IMR-90 (cell line): Measurements from ENCODE around the gene RAB33B. TPM values are rescaled to one million over a fixed set of nuclear protein-coding genes. Genes with fewer than 3 reads are reported as not detected.

Experiments used
- ATAC-seq: fragments of 200-7000 bp; cut with Tn5 transposase; 2 replicates; pipeline ENCODE4 v1.9.1; 2020; ENCODE audit warnings: low read depth, mild to moderate bottlenecking, moderate library complexity
- BruUV-seq: library from RNA; stranded (reverse); fragments of 400-500 nt; replicated peaks from 2 replicates; lab custom pipeline; 2021; lab: Mats Ljungman, UMichigan
- CTCF ChIA-PET: fragments of 300-600 bp; formaldehyde crosslinking; extraction: SDS; loops from one replicate; lab custom pipeline; 2021; ENCODE audit warnings: antibody characterized with exemption; lab: Yijun Ruan, JAX
- POLR2A ChIA-PET: fragments of 300-600 bp; sonication (Branson Sonifier 250); formaldehyde crosslinking; loops from one replicate; lab custom pipeline; 2022; ENCODE audit warnings: antibody characterized with exemption; ENCODE audit not compliant: unreplicated experiment; lab: Charles Lee
- DNase-seq: peaks from one replicate; pipeline ENCODE4 v3.0.0; 2013
- H2AFZ ChIP-seq: replicated peaks from 2 replicates; pipeline ENCODE3; 2013; ENCODE audit warnings: low read length, mild to moderate bottlenecking; ENCODE audit not compliant: poor library complexity
- H2AK5ac ChIP-seq: 2 replicates; pipeline ENCODE4 v1.6.1; 2013; ENCODE audit warnings: low read depth, low read length, inconsistent platforms
- H2AK9ac ChIP-seq: replicated peaks from 2 replicates; pipeline ENCODE3; 2013; ENCODE audit warnings: mild to moderate bottlenecking, low read depth, low read length, moderate library complexity; ENCODE audit not compliant: poor library complexity
- H2BK120ac ChIP-seq: 2 replicates; pipeline ENCODE4 v1.6.1; 2013; ENCODE audit warnings: low read depth, low read length, inconsistent platforms
- H2BK15ac ChIP-seq: 3 replicates; pipeline ENCODE4 v1.6.1; 2013; ENCODE audit warnings: low read depth, low read length, inconsistent platforms
- H2BK20ac ChIP-seq: 2 replicates; pipeline ENCODE4 v1.6.1; 2013; ENCODE audit warnings: low read depth, mild to moderate bottlenecking, inconsistent platforms, low read length, moderate library complexity
- H2BK5ac ChIP-seq: 2 replicates; pipeline ENCODE4 v1.6.1; 2013; ENCODE audit warnings: mild to moderate bottlenecking, low read depth, low read length, inconsistent platforms; ENCODE audit not compliant: poor library complexity, severe bottlenecking
- H3K14ac ChIP-seq: replicated peaks from 2 replicates; pipeline ENCODE4 v1.6.1; 2013; ENCODE audit warnings: low read depth, low read length, inconsistent platforms
- H3K18ac ChIP-seq: 2 replicates; pipeline ENCODE4 v1.6.1; 2013; ENCODE audit warnings: low read depth, low read length, control low read depth
- H3K23ac ChIP-seq: 2 replicates; pipeline ENCODE4 v1.6.1; 2013; ENCODE audit warnings: low read depth, low read length, inconsistent platforms
- H3K27ac ChIP-seq: 2 replicates; pipeline ENCODE4 v1.5.1; 2013; ENCODE audit warnings: mild to moderate bottlenecking, control low read depth, low read length; ENCODE audit not compliant: insufficient read depth
- H3K27me3 ChIP-seq: 2 replicates; pipeline ENCODE4 v1.6.1; 2013; ENCODE audit warnings: low read length; ENCODE audit not compliant: control insufficient read depth, insufficient read depth
- H3K36me3 ChIP-seq: 2 replicates; pipeline ENCODE4 v1.6.1; 2013; ENCODE audit warnings: low read length, mixed read lengths; ENCODE audit not compliant: control insufficient read depth, insufficient read depth
- H3K4ac ChIP-seq: 2 replicates; pipeline ENCODE4 v1.6.1; 2013; ENCODE audit warnings: low read depth, low read length, inconsistent platforms
- H3K4me1 ChIP-seq: 2 replicates; pipeline ENCODE4 v1.6.1; 2013; ENCODE audit warnings: low read length, mixed read lengths; ENCODE audit not compliant: control insufficient read depth, insufficient read depth
- H3K4me2 ChIP-seq: 2 replicates; pipeline ENCODE4 v1.6.1; 2013; ENCODE audit warnings: low read depth, mild to moderate bottlenecking, control low read depth, low read length, moderate library complexity
- H3K4me3 ChIP-seq: 2 replicates; pipeline ENCODE4 v1.5.1; 2013; ENCODE audit warnings: low read depth, mild to moderate bottlenecking, control low read depth, low read length, moderate library complexity; ENCODE audit not compliant: insufficient read depth
- H3K56ac ChIP-seq: 2 replicates; pipeline ENCODE4 v1.6.1; 2013; ENCODE audit warnings: low read length, inconsistent platforms; ENCODE audit not compliant: insufficient read depth; ENCODE audit errors: extremely low read depth
- H3K79me1 ChIP-seq, 2 experiments: 2 replicates each; pipeline ENCODE4 v1.6.1; 2013; ENCODE audit warnings: low read length in 2 of 2, inconsistent platforms in 1 of 2, low read depth in 1 of 2
- H3K9ac ChIP-seq: 2 replicates; pipeline ENCODE4 v1.6.1; 2013; ENCODE audit warnings: low read depth, low read length, control low read depth
- H3K9me1 ChIP-seq: 2 replicates; pipeline ENCODE4 v1.6.1; 2013; ENCODE audit warnings: low read length, inconsistent platforms; ENCODE audit not compliant: insufficient read depth
- H3K9me3 ChIP-seq: 2 replicates; pipeline ENCODE4 v1.6.1; 2013; ENCODE audit warnings: low read length; ENCODE audit not compliant: control insufficient read depth, insufficient read depth
- H4K20me1 ChIP-seq: 2 replicates; pipeline ENCODE4 v1.6.1; 2013; ENCODE audit warnings: low read length, inconsistent platforms; ENCODE audit not compliant: insufficient read depth
- H4K5ac ChIP-seq: 2 replicates; pipeline ENCODE4 v1.6.1; 2013; ENCODE audit warnings: mild to moderate bottlenecking, low read depth, low read length, control low read depth
- H4K8ac ChIP-seq, 2 experiments: 2 replicates each; pipeline ENCODE4 v1.6.1; 2013; ENCODE audit warnings: low read depth in 2 of 2, low read length in 2 of 2, control low read depth in 1 of 2, inconsistent platforms in 1 of 2
- H4K91ac ChIP-seq: 2 replicates; pipeline ENCODE4 v1.6.1; 2013; ENCODE audit warnings: low read depth, low read length, inconsistent platforms; ENCODE audit not compliant: insufficient read depth
- CTCF ChIP-seq: conservative IDR thresholded peaks from 2 replicates; pipeline ENCODE4 v1.5.1; 2012; ENCODE audit warnings: mild to moderate bottlenecking, low read depth, low read length, improper control_type of control experiment
- RCOR1 ChIP-seq: IDR thresholded peaks from 2 replicates; pipeline ENCODE4 v1.6.1; 2012; ENCODE audit warnings: mild to moderate bottlenecking, low read length, improper control_type of control experiment; ENCODE audit not compliant: insufficient replicate concordance
- WGBS, 2 experiments: methylation state at CpG; one replicate each; pipeline versions ENCODE4 v1.1.5 to v1.1.7; 2013; ENCODE audit warnings: missing lambda C conversion rate in 2 of 2; ENCODE audit not compliant: insufficient read length in 1 of 2; ENCODE audit errors: extremely low coverage in 2 of 2; 5-methylcytosine and 5-hydroxymethylcytosine counted together
- dilution Hi-C: fragments of 300-500 bp; cut with HindIII; formaldehyde crosslinking; loops from one replicate; pipeline ENCODE4 v1.14.3; 2018; ENCODE audit warnings: low sequenced_read_pairs; ENCODE audit not compliant: unreplicated experiment
- in situ Hi-C: fragments of 300-500 bp; cut with MboI; formaldehyde crosslinking; loops from 3 replicates; pipeline ENCODE4 v1.14.3; 2019; ENCODE audit warnings: low sequenced_read_pairs, inconsistent platforms, mixed read lengths
- intact Hi-C: fragments of 100-400 bp; cut with micrococcal nuclease; formaldehyde crosslinking; loops from 2 replicates; pipeline ENCODE4 v1.10.0; 2022
- polyA plus RNA-seq, 3 experiments: library from polyadenylated mRNA; depleted of rRNA; stranded (reverse); fragments of >200 nt; gene quantifications; 2 replicates each; pipeline ENCODE4 v1.2.3, GENCODE V29; 2012; ENCODE audit warnings: low replicate concordance in 1 of 3
- total RNA-seq: library from RNA; depleted of rRNA; stranded (reverse); fragments of >200 nt; gene quantifications from 2 replicates; pipeline ENCODE4 v1.2.3, GENCODE V29; 2012

RAB33B gene
- total and polyA plus RNA-seq, 2 of the 4 experiments (the other 2 are of a cell fraction): 3.7 to 7.3 TPM

- Histone ChIP-seq H2BK15ac (no peak overlapping the region), H3K4me2 (no peak overlapping the region), H3K79me1 (no peaks in the 10 kb centered on the region), H3K27me3 (no peaks in the 10 kb centered on the region), H3K9me3 (peaks cover 2% of the 10 kb centered on the region; the same call in 1 of the 2 replicates), H2BK5ac (no peak overlapping the region), H2BK120ac (no peak overlapping the region), H3K4me1 (peaks cover 1% of the 10 kb centered on the region; the same call in 1 of the 2 replicates), H3K18ac (no peak overlapping the region), H3K36me3 (peaks cover 3% of the 10 kb centered on the region; the same call in 1 of the 2 replicates), H3K4ac (no peak overlapping the region), H3K14ac (no peak overlapping the region), H4K5ac (no peak overlapping the region), H4K20me1 (no peaks in the 10 kb centered on the region), H4K8ac (no peak overlapping the region), H3K9ac (no peak overlapping the region), H3K4me3 (no peak overlapping the region), H2AK9ac (no peak overlapping the region), H3K23ac (no peak overlapping the region), H3K9me1 (peaks cover 3% of the 10 kb centered on the region; the same call in 1 of the 2 replicates), H2AK5ac (no peak overlapping the region), H4K91ac (no peak overlapping the region), H2BK20ac (no peak overlapping the region), H3K56ac (no peak overlapping the region), H2AFZ (no peak overlapping the region), H3K27ac (no peak overlapping the region)
- in situ Hi-C loops (no loop called here), dilution Hi-C loops (no loop called here), intact Hi-C loops (no loop called here)
- no CpG with 5 or more reads among the region's 3 CpGs for WGBS, 2 experiments
- ATAC-seq (no peak), DNase-seq (no peak)
- BruUV-seq: no TSS peak
- ChIA-PET CTCF (interaction anchor here (0.6 kb wide), 1 partner anchor 10 kb away, joined by 4 read pairs; no protein-coding TSS in a partner anchor), POLR2A (no interaction called here)
- no peak for TF ChIP-seq CTCF
- TF ChIP-seq RCOR1: no peak
Measured at GRCh38 chr4:139501117-139501516, 47.2 kb downstream of the RAB33B start.
